Tibial nerve (tissue), 4 donors: ENCODE measurements around the gene CDS2. TPM values are rescaled to one million over a fixed set of nuclear protein-coding genes. Genes with fewer than 3 reads are reported as not detected.
A peak's percentile ranks its signal among the peaks of the same experiment; 100 is the strongest.

Experiments used
- DNase-seq, 2 donors: peaks; one replicate each; pipeline ENCODE4 v3.0.0-alpha.2; 2019; ENCODE audit warnings: low spot score in 2 of 2
- H3K27ac ChIP-seq, 4 donors: fragments of 200-600 bp; sonication (generic) in 3 of 4; one replicate each; pipeline ENCODE4 v1.5.1; 2017 to 2019; ENCODE audit warnings: mild to moderate bottlenecking in 1 of 4
- H3K27me3 ChIP-seq, 2 donors: fragments of 200-600 bp; sonication (generic) in 1 of 2; one replicate each; pipeline versions ENCODE4 v1.5.1 to v1.6.0; 2017 to 2019
- H3K36me3 ChIP-seq, 3 donors: fragments of 200-600 bp; sonication (generic); one replicate each; pipeline ENCODE4 v1.5.1; 2018 to 2019
- H3K4me1 ChIP-seq, 4 donors: fragments of 200-600 bp; sonication (generic) in 3 of 4; one replicate each; pipeline ENCODE4 v1.5.1; 2017 to 2019
- H3K4me3 ChIP-seq, 4 donors: fragments of 200-600 bp; sonication (generic) in 3 of 4; one replicate each; pipeline ENCODE4 v1.5.1; 2017 to 2019; ENCODE audit warnings: mild to moderate bottlenecking in 1 of 4, moderate library complexity in 1 of 4
- H3K9me3 ChIP-seq, 4 donors: fragments of 200-600 bp; sonication (generic) in 3 of 4; one replicate each; pipeline ENCODE4 v1.5.1; 2017 to 2019
- CTCF ChIP-seq, 5 experiments: fragments of 200-600 bp in 3 of 5; fragments of 450-650 bp in 2 of 5; sonication (generic) in 3 of 5; IDR thresholded peaks; one replicate each; pipeline ENCODE4 v1.5.1; 2016 to 2019; ENCODE audit warnings: antibody characterized with exemption in 5 of 5, mild to moderate bottlenecking in 3 of 5, moderate library complexity in 2 of 5
- EP300 ChIP-seq, 2 donors: sonication (generic); formaldehyde crosslinking; IDR thresholded peaks; one replicate each; pipeline ENCODE4 v1.6.1; 2017; ENCODE audit warnings: antibody characterized with exemption in 2 of 2, mild to moderate bottlenecking in 1 of 2
- POLR2A ChIP-seq, 2 donors: fragments of 450-650 bp; IDR thresholded peaks; one replicate each; pipeline ENCODE4 v1.6.1; 2017; ENCODE audit warnings: antibody characterized with exemption in 2 of 2, mild to moderate bottlenecking in 2 of 2, moderate library complexity in 2 of 2
- WGBS, 2 donors: methylation state at CpG; one replicate each; pipeline ENCODE4 v1.1.5; 2018; 5-methylcytosine and 5-hydroxymethylcytosine counted together
- total RNA-seq, 4 donors: library from RNA; depleted of rRNA; stranded (reverse); fragments of >200 nt; gene quantifications; one replicate each; pipeline ENCODE4 v1.1.0, GENCODE V29; 2016

Gene CDS2
- total RNA-seq, 4 donors from 2014 or later: 29.4 to 35.0 (median 34.1) TPM

GRCh38 chr20:5205348-5206210 is 78.8 kb downstream of the CDS2 start:
- H3K27me3 ChIP-seq: no peaks in the 10 kb centered on the region
- peaks cover 0 to 3% (median 0%) of the 10 kb centered on the region in 4 donors for H3K9me3 ChIP-seq
- peaks cover 0 to 10% (median 0%) of the 10 kb centered on the region in 3 donors for H3K36me3 ChIP-seq
- no peak overlapping the region for H3K27ac ChIP-seq
- peaks cover 0 to 7% (median 0%) of the 10 kb centered on the region in 4 donors for H3K4me1 ChIP-seq
- DNase-seq: peak; percentile 29 to 76
- no peak overlapping the region for H3K4me3 ChIP-seq
- TF ChIP-seq CTCF (IDR thresholded peaks at IDR 0.05) (peak; percentile 62 to 76 (median 73)), POLR2A (IDR thresholded peaks at IDR 0.05) (no peak)
- WGBS, 2 donors: 25 to 34% methylated on average over 10 of the region's 10 CpGs

GRCh38 chr20:5207138-5207537 is 80.3 kb downstream of the CDS2 start:
- TF ChIP-seq EP300 (IDR thresholded peaks at IDR 0.05): no peak
- TF ChIP-seq CTCF (IDR thresholded peaks at IDR 0.05): no peak
- TF ChIP-seq POLR2A (IDR thresholded peaks at IDR 0.05): no peak
- Histone ChIP-seq H3K4me3 (no peak overlapping the region), H3K4me1 (peaks cover 0 to 7% (median 0%) of the 10 kb centered on the region in 4 donors), H3K36me3 (peaks cover 0 to 17% (median 0%) of the 10 kb centered on the region in 3 donors), H3K27me3 (no peaks in the 10 kb centered on the region), H3K9me3 (peaks cover 0 to 3% (median 0%) of the 10 kb centered on the region in 4 donors), H3K27ac (no peak overlapping the region)
- DNase-seq: no peak

- peaks cover 0 to 6% (median 2%) of the 10 kb centered on the region in 4 donors for H3K4me1 ChIP-seq
- no peak overlapping the region for H3K27ac ChIP-seq
- no peak overlapping the region for H3K4me3 ChIP-seq
- H3K27me3 ChIP-seq: no peaks in the 10 kb centered on the region
- 94% methylated on average over 8 of the region's 8 CpGs for WGBS, 2 donors
- TF ChIP-seq POLR2A (IDR thresholded peaks at IDR 0.05) (no peak), EP300 (IDR thresholded peaks at IDR 0.05) (no peak), CTCF (IDR thresholded peaks at IDR 0.05) (no peak)
- peaks cover 0 to 3% (median 0%) of the 10 kb centered on the region in 4 donors for H3K9me3 ChIP-seq
- H3K36me3 ChIP-seq: peaks cover 0 to 22% (median 0%) of the 10 kb centered on the region in 3 donors
- no peak for DNase-seq
Observed at GRCh38 chr20:5211803-5212714, 85.3 kb downstream of the CDS2 start.

- peaks cover 0 to 3% (median 0%) of the 10 kb centered on the region in 4 donors for H3K9me3 ChIP-seq
- H3K4me1 ChIP-seq: peaks cover 0 to 6% (median 2%) of the 10 kb centered on the region in 4 donors
- H3K4me3 ChIP-seq: no peak overlapping the region
- 87 to 100% methylated on average over 2 of the region's 2 CpGs for WGBS, 2 donors
- TF ChIP-seq CTCF (IDR thresholded peaks at IDR 0.05) (no peak), EP300 (IDR thresholded peaks at IDR 0.05) (no peak), POLR2A (IDR thresholded peaks at IDR 0.05) (no peak)
- H3K27ac ChIP-seq: no peak overlapping the region
- no peak for DNase-seq
- no peaks in the 10 kb centered on the region for H3K27me3 ChIP-seq
- peaks cover 0 to 23% (median 0%) of the 10 kb centered on the region in 3 donors for H3K36me3 ChIP-seq
Observed at GRCh38 chr20:5212907-5213487, 86.2 kb downstream of the CDS2 start.
